GM12878 (cell line): ENCODE results near the gene UBLCP1. TPM values are rescaled to one million over a fixed set of nuclear protein-coding genes. Genes with fewer than 3 reads are reported as not detected.

Source experiments
- ATAC-seq: fragments of 200-7000 bp; cut with Tn5 transposase; 3 replicates; pipeline ENCODE4 v1.9.1; 2020; ENCODE audit warnings: mild to moderate bottlenecking, moderate library complexity
- BruUV-seq: library from RNA; stranded (reverse); fragments of 400-500 nt; replicated peaks from 2 replicates; lab custom pipeline; 2021; lab: Mats Ljungman, UMichigan
- CTCF ChIA-PET: fragments of 300-600 bp; sonication (Branson Sonifier 250); formaldehyde crosslinking; extraction: SDS; loops from one replicate; lab custom pipeline; 2021; ENCODE audit warnings: inconsistent platforms; lab: Yijun Ruan, JAX
- POLR2A ChIA-PET: fragments of 350-600 bp; formaldehyde crosslinking; extraction: SDS; loops from one replicate; lab custom pipeline; 2021; ENCODE audit warnings: inconsistent platforms; lab: Charles Lee
- RAD21 ChIA-PET: fragments of 300-600 bp; sonication (Branson Sonifier 250); formaldehyde crosslinking; loops from one replicate; lab custom pipeline; 2023; ENCODE audit warnings: antibody characterized with exemption; ENCODE audit not compliant: unreplicated experiment; lab: Charles Lee
- SMC1A ChIA-PET: fragments of 300-600 bp; sonication (Branson Sonifier 250); formaldehyde crosslinking; loops from one replicate; lab custom pipeline; 2023; ENCODE audit not compliant: unreplicated experiment, uncharacterized antibody; lab: Charles Lee
- DNase-seq: peaks from one replicate; pipeline ENCODE4 v3.0.0-alpha.2; 2011; ENCODE audit warnings: low read depth, low spot score
- FAIRE-seq: peaks from 3 replicates; lab custom pipeline; 2011; peaks lifted over from hg19 to GRCh38; lab: Jason Lieb, UNC
- H2AFZ ChIP-seq: 2 replicates; pipeline ENCODE4 v1.6.0; 2011; ENCODE audit warnings: low read depth, low read length, control low read depth; ENCODE audit not compliant: control insufficient read depth
- H3K27ac ChIP-seq: 2 replicates; pipeline ENCODE4 v1.5.1; 2011; ENCODE audit warnings: control low read depth; ENCODE audit not compliant: control insufficient read depth, insufficient read depth
- H3K27me3 ChIP-seq, 2 experiments: replicated peaks in 1 of 2; 2 replicates each; pipeline versions ENCODE4 v1.6.0 to v1.6.1; 2011; ENCODE audit warnings: low read length in 1 of 2; ENCODE audit not compliant: control insufficient read depth in 2 of 2, insufficient read depth in 2 of 2
- H3K36me3 ChIP-seq, 2 experiments: 2 replicates each; pipeline ENCODE4 v1.5.1; 2011; ENCODE audit warnings: low read length in 1 of 2; ENCODE audit not compliant: control insufficient read depth in 2 of 2, insufficient read depth in 2 of 2
- H3K4me1 ChIP-seq: 2 replicates; pipeline ENCODE4 v1.6.1; 2011; ENCODE audit warnings: mild to moderate bottlenecking, low read length, moderate library complexity, mixed read lengths; ENCODE audit not compliant: control insufficient read depth, insufficient read depth
- H3K4me2 ChIP-seq: 2 replicates; pipeline ENCODE4 v1.6.0; 2011; ENCODE audit warnings: control low read depth; ENCODE audit not compliant: control insufficient read depth, insufficient read depth
- H3K4me3 ChIP-seq: fragments of 200-600 bp; sonication (generic); 2 replicates; pipeline ENCODE4 v1.5.1; 2016
- H3K79me2 ChIP-seq: 2 replicates; pipeline ENCODE4 v1.6.0; 2011; ENCODE audit warnings: low read length; ENCODE audit not compliant: control insufficient read depth, insufficient read depth
- H3K9ac ChIP-seq: 2 replicates; pipeline ENCODE4 v1.8.0; 2011; ENCODE audit warnings: low read length, control low read depth, mixed read lengths; ENCODE audit not compliant: control insufficient read depth, insufficient read depth
- H3K9me3 ChIP-seq: replicated peaks from 3 replicates; pipeline ENCODE4 v1.5.1; 2011; ENCODE audit warnings: mild to moderate bottlenecking, low read length; ENCODE audit not compliant: control insufficient read depth, insufficient read depth
- H4K20me1 ChIP-seq: 2 replicates; pipeline ENCODE4 v1.6.0; 2011; ENCODE audit not compliant: control insufficient read depth, insufficient read depth
- BMI1 ChIP-seq: fragments of 450-650 bp; IDR thresholded peaks from 2 replicates; pipeline ENCODE4 v1.6.1; 2016; ENCODE audit warnings: mild to moderate bottlenecking, moderate library complexity, borderline replicate concordance
- CHD4 ChIP-seq: fragments of 200-600 bp; sonication (generic); IDR thresholded peaks from 2 replicates; pipeline ENCODE4 v1.6.1; 2016; ENCODE audit warnings: mild to moderate bottlenecking
- GATAD2B ChIP-seq: fragments of 450-650 bp; conservative IDR thresholded peaks from 2 replicates; pipeline ENCODE4 v1.6.1; 2017; ENCODE audit warnings: low read depth, mild to moderate bottlenecking, moderate library complexity
- HDAC6 ChIP-seq: fragments of 200-600 bp; sonication (generic); IDR thresholded peaks from one replicate; pipeline ENCODE4 v1.8.0; 2017; ENCODE audit warnings: antibody characterized with exemption; ENCODE audit not compliant: unreplicated experiment
- JUNB ChIP-seq: IDR thresholded peaks from 2 replicates; pipeline ENCODE4 v1.6.1; 2016; ENCODE audit warnings: antibody characterized with exemption, mild to moderate bottlenecking
- KLF5 ChIP-seq: fragments of 450-650 bp; IDR thresholded peaks from 2 replicates; pipeline ENCODE4 v1.6.1; 2014; ENCODE audit warnings: mild to moderate bottlenecking; ENCODE audit not compliant: partially characterized antibody
- NR2F1 ChIP-seq: fragments of 450-650 bp; conservative IDR thresholded peaks from 2 replicates; pipeline ENCODE4 v1.6.1; 2017; ENCODE audit warnings: mild to moderate bottlenecking
- PBX3 ChIP-seq: IDR thresholded peaks from 2 replicates; pipeline ENCODE4 v1.6.1; 2011; ENCODE audit warnings: mild to moderate bottlenecking, low read depth, low read length, moderate library complexity; ENCODE audit not compliant: insufficient replicate concordance
- SUPT20H ChIP-seq: IDR thresholded peaks from 2 replicates; pipeline ENCODE4 v1.6.1; 2011; ENCODE audit warnings: low read depth, mild to moderate bottlenecking, low read length, moderate library complexity, borderline replicate concordance; ENCODE audit not compliant: control insufficient read depth
- TCF7 ChIP-seq: IDR thresholded peaks from 2 replicates; pipeline ENCODE4 v1.6.1; 2014; ENCODE audit warnings: antibody characterized with exemption, borderline replicate concordance
- WGBS: methylation state at CpG from one replicate; pipeline ENCODE4 v1.1.6; 2016; ENCODE audit warnings: low lambda C conversion rate; ENCODE audit not compliant: insufficient replicate concordance, insufficient coverage; ENCODE audit errors: missing lambda C conversion rate; 5-methylcytosine and 5-hydroxymethylcytosine counted together
- in situ Hi-C: fragments of 300-500 bp; cut with MboI; formaldehyde crosslinking; loops from 9 replicates; pipeline ENCODE4 v1.14.3; 2018; ENCODE audit warnings: mixed read lengths
- intact Hi-C: fragments of 100-400 bp; cut with micrococcal nuclease; formaldehyde crosslinking; loops from one replicate; pipeline ENCODE4 v1.14.2; 2022; ENCODE audit not compliant: unreplicated experiment
- polyA plus RNA-seq, 11 experiments: library from polyadenylated mRNA; depleted of rRNA in 4 of 11; unstranded in 6 of 11; stranded (reverse) in 5 of 11; fragments of >200 nt; fragmentation: Nextera tagmentation in 4 of 11; fragmentation: Illumina TruSeq in 1 of 11; extraction: Ambion mirVana in 4 of 11; extraction: Trizol in 1 of 11; gene quantifications; 1 replicate in 1 of 11; 2 replicates in 10 of 11; pipeline versions ENCODE4 v1.2.1 to v1.2.3, GENCODE V29; 2011 to 2016; ENCODE audit warnings: inconsistent platforms in 2 of 11, missing spikeins in 2 of 11, low read depth in 1 of 11
- total RNA-seq, 4 experiments: library from RNA; depleted of rRNA in 3 of 4; stranded (reverse); fragments of >200 nt in 3 of 4; fragmentation: Illumina TruSeq in 1 of 4; extraction: Trizol in 1 of 4; gene quantifications; 2 replicates each; pipeline versions ENCODE4 v1.2.1 to v1.2.3, GENCODE V29; 2013 to 2021

The UBLCP1 gene
- total and polyA plus RNA-seq, 10 of the 15 experiments (the other 5 are each of a cell fraction or from before 2014, with no cell fraction given): 18.8 to 44.2 (median 32.1) TPM

- no peak for TF ChIP-seq KLF5
- TF ChIP-seq TCF7: no peak
- no peak for TF ChIP-seq BMI1
- TF ChIP-seq NR2F1: peak; percentile 61
These were observed 59.1 kb downstream of the UBLCP1 start (continued) for GRCh38 chr5:159322180-159322579.

- ChIA-PET POLR2A (interaction anchor here (0.5 kb wide), 1 partner anchor 22 kb away, joined by 4 read pairs; no protein-coding TSS in a partner anchor), RAD21 (interaction anchor here (1.2 kb wide), 1 partner anchor 167 kb away, joined by 3 read pairs; no protein-coding TSS in a partner anchor), SMC1A (interaction anchor here (0.6 to 4.2 kb wide), 8 partner anchors 7 to 1149 kb away, joined by 3 to 12 read pairs (median 4); no protein-coding TSS in a partner anchor), CTCF (interaction anchor here (0.6 to 2.5 kb wide), 9 partner anchors 8 to 663 kb away, joined by 3 to 12 read pairs (median 3); no protein-coding TSS in a partner anchor)
- no peaks in the 10 kb centered on the region for H3K36me3 ChIP-seq
- intact Hi-C loops (loop anchor here (10.0 kb wide), 1 partner anchor 441 kb away; no protein-coding TSS in a partner anchor), in situ Hi-C loops (loop anchor here (10.0 kb wide), 1 partner anchor 661 kb away; no protein-coding TSS in a partner anchor)
- H3K79me2 ChIP-seq: no peaks in the 10 kb centered on the region
- no peak overlapping the region for H3K9ac ChIP-seq
- 0 out of 4 replicates have a peak, but pooled peaks cover 0 to 3% of the 10 kb centered on the region in 2 experiments for H3K27me3 ChIP-seq
- no peak overlapping the region for H3K4me3 ChIP-seq
- BruUV-seq: no TSS peak
- no peaks in the 10 kb centered on the region for H3K4me1 ChIP-seq
- no peak overlapping the region for H2AFZ ChIP-seq
- no peaks in the 10 kb centered on the region for H4K20me1 ChIP-seq
- H3K27ac ChIP-seq: no peak overlapping the region
- no peaks in the 10 kb centered on the region for H3K9me3 ChIP-seq
- ATAC-seq (no peak), DNase-seq (no peak), FAIRE-seq (no peak)
- WGBS: 82% methylated on average over 3 of the region's 3 CpGs
- H3K4me2 ChIP-seq: no peak overlapping the region
- TF ChIP-seq GATAD2B (no peak), SUPT20H (no peak), JUNB (no peak), PBX3 (no peak), HDAC6 (no peak), CHD4 (no peak)
These were observed 61.1 kb downstream of the UBLCP1 start for GRCh38 chr5:159324102-159324755.
